Activated T-cell treated with anti-CD3 and anti-CD28 coated beads for 1 hour (primary cell): ENCODE data around the gene RBM18.

Source experiments
- DNase-seq: peaks from one replicate; pipeline ENCODE4 v3.0.0-alpha.2; 2020; ENCODE audit warnings: low read depth

The RBM18 gene

GRCh38 chr9:122258886-122259415 is 5.7 kb downstream of the RBM18 start:
- DNase-seq, result no peak

GRCh38 chr9:122256206-122256605 is 8.4 kb downstream of the RBM18 start:
- no peak for DNase-seq

GRCh38 chr9:122254761-122255160 is 9.9 kb downstream of the RBM18 start:
- no peak for DNase-seq

- DNase-seq, result no peak
These were observed 11.8 kb downstream of the RBM18 start for GRCh38 chr9:122252796-122253195.

- DNase-seq, result no peak
These were observed 13.3 kb downstream of the RBM18 start for GRCh38 chr9:122251351-122251750.

GRCh38 chr9:122248448-122248865 is 16.2 kb downstream of the RBM18 start:
- DNase-seq, result no peak

GRCh38 chr9:122246666-122247065 is 18.0 kb downstream of the RBM18 start:
- DNase-seq, result no peak

- DNase-seq, result no peak
These were observed 20.3 kb downstream of the RBM18 start for GRCh38 chr9:122244349-122244748.

- DNase-seq, result no peak
These were observed 24.9 kb downstream of the RBM18 start for GRCh38 chr9:122239722-122240121.

- no peak for DNase-seq
These were observed 28.0 kb downstream of the RBM18 start for GRCh38 chr9:122236681-122237080.

- DNase-seq, result no peak
These were observed 30.5 kb downstream of the RBM18 start for GRCh38 chr9:122234022-122234748.

GRCh38 chr9:122232796-122233306 is 31.8 kb downstream of the RBM18 start:
- no peak for DNase-seq

- DNase-seq, result no peak
These were observed 35.2 kb downstream of the RBM18 start for GRCh38 chr9:122229485-122229837.

- DNase-seq, result no peak
These were observed 35.8 kb downstream of the RBM18 start, which contains the start of gene LHX6 for GRCh38 chr9:122228568-122229484. Gene LHX6 (minus strand): TSS chr9:122228957. CDS start chr9:122228740, 217 bp downstream.

- no peak for DNase-seq
These were observed 36.5 kb downstream of the RBM18 start for GRCh38 chr9:122228191-122228567.

- DNase-seq, result no peak
These were observed 37.1 kb downstream of the RBM18 start for GRCh38 chr9:122227575-122227900.

- no peak for DNase-seq
These were observed 37.7 kb downstream of the RBM18 start for GRCh38 chr9:122226758-122227574.

GRCh38 chr9:122226142-122226757 is 38.4 kb downstream of the RBM18 start:
- DNase-seq, result no peak

- no peak for DNase-seq
These were observed 39.1 kb downstream of the RBM18 start for GRCh38 chr9:122225312-122226141.

GRCh38 chr9:122223435-122223834 is 41.2 kb downstream of the RBM18 start:
- no peak for DNase-seq

- no peak for DNase-seq
These were observed 41.8 kb downstream of the RBM18 start for GRCh38 chr9:122222791-122223190.
